ENCODE measurements around the gene PPP4R3A. TPM values are rescaled to one million over a fixed set of nuclear protein-coding genes. Genes with fewer than 3 reads are reported as not detected.

The PPP4R3A gene
- total and polyA plus RNA-seq, 10 of the 15 experiments (the other 5 are each of a cell fraction or from before 2014, with no cell fraction given) = 19.4 to 97.8 (median 62.9) TPM

DNA sequence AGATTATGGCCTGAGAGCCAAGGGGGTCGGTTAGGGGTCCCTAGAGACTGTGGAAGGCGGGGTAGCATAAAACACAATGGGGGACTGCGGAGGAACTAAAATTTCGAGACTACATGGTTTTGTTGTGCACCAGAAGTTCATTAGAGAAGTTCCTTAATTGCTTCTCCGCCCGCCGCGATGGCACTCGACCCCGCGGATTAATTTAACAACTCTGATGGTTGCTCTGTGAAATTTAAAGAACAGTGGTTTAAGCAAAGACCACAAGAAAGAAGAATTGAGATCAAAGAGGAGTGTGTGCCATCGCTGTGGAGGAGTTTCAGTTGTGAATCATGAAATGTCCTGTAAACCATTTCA lies 91.1 kb downstream of the PPP4R3A start (continued):
- TF ChIP-seq HCFC1 (IDR thresholded peaks at IDR 0.05; ENCODE audit: low read length) (no peak), IRF4 (IDR thresholded peaks at IDR 0.05; ENCODE audit: low read depth, low read length) (no peak), FOS (IDR thresholded peaks at IDR 0.05; ENCODE audit: borderline replicate concordance, extremely low read depth, insufficient read length) (no peak), STAT1 (conservative IDR thresholded peaks at IDR 0.05) (no peak), LARP7 (IDR thresholded peaks at IDR 0.05) (no peak), RCOR1 (conservative IDR thresholded peaks at IDR 0.05; ENCODE audit: low read depth, low read length) (no peak), PAX8 (IDR thresholded peaks at IDR 0.05) (no peak), CHD4 (IDR thresholded peaks at IDR 0.05) (no peak), SREBF1 (IDR thresholded peaks at IDR 0.05; ENCODE audit: low read length) (no peak), SUPT20H (IDR thresholded peaks at IDR 0.05; ENCODE audit: borderline replicate concordance, control insufficient read depth, low read depth, low read length) (no peak), NBN (IDR thresholded peaks at IDR 0.05) (no peak; the same call in 1 of the 2 replicates), CEBPB (IDR thresholded peaks at IDR 0.05; ENCODE audit: borderline replicate concordance in 1 of 2, low read depth in 2 of 2, low read length in 2 of 2) (no peak), MEF2B (IDR thresholded peaks at IDR 0.05; ENCODE audit: partially characterized antibody, poor library complexity, severe bottlenecking) (peak; percentile 94), SP1 (IDR thresholded peaks at IDR 0.05; ENCODE audit: low read depth, low read length) (no peak), BCL11A (IDR thresholded peaks at IDR 0.05; ENCODE audit: low read depth, low read length) (peak; percentile 31; the same call in 1 of the 2 replicates), NFIC (IDR thresholded peaks at IDR 0.05; ENCODE audit: low read depth, low read length) (no peak), HDGF (IDR thresholded peaks at IDR 0.05) (no peak), CHD1 (IDR thresholded peaks at IDR 0.05; ENCODE audit: low read depth, low read length) (no peak), BHLHE40 (IDR thresholded peaks at IDR 0.05; ENCODE audit: borderline replicate concordance in 1 of 2, low read depth in 2 of 2, low read length in 1 of 2) (peak in 1 of 2 experiments; percentile 40; a peak in 1 of 4 replicates), ZZZ3 (IDR thresholded peaks at IDR 0.05; ENCODE audit: control insufficient read depth, insufficient read length, low read depth) (no peak), NR2F1 (conservative IDR thresholded peaks at IDR 0.05) (peak; percentile 72), TARDBP (IDR thresholded peaks at IDR 0.05; ENCODE audit: borderline replicate concordance) (no peak)
- TF ChIP-seq, protein P1, sequence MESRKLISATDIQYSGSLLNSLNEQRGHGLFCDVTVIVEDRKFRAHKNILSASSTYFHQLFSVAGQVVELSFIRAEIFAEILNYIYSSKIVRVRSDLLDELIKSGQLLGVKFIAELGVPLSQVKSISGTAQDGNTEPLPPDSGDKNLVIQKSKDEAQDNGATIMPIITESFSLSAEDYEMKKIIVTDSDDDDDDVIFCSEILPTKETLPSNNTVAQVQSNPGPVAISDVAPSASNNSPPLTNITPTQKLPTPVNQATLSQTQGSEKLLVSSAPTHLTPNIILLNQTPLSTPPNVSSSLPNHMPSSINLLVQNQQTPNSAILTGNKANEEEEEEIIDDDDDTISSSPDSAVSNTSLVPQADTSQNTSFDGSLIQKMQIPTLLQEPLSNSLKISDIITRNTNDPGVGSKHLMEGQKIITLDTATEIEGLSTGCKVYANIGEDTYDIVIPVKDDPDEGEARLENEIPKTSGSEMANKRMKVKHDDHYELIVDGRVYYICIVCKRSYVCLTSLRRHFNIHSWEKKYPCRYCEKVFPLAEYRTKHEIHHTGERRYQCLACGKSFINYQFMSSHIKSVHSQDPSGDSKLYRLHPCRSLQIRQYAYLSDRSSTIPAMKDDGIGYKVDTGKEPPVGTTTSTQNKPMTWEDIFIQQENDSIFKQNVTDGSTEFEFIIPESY (IDR thresholded peaks at IDR 0.05) = no peak
- TF ChIP-seq, protein P2, sequence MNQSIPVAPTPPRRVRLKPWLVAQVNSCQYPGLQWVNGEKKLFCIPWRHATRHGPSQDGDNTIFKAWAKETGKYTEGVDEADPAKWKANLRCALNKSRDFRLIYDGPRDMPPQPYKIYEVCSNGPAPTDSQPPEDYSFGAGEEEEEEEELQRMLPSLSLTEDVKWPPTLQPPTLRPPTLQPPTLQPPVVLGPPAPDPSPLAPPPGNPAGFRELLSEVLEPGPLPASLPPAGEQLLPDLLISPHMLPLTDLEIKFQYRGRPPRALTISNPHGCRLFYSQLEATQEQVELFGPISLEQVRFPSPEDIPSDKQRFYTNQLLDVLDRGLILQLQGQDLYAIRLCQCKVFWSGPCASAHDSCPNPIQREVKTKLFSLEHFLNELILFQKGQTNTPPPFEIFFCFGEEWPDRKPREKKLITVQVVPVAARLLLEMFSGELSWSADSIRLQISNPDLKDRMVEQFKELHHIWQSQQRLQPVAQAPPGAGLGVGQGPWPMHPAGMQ (IDR thresholded peaks at IDR 0.05; ENCODE audit: borderline replicate concordance) = no peak
- TF ChIP-seq, protein P3, sequence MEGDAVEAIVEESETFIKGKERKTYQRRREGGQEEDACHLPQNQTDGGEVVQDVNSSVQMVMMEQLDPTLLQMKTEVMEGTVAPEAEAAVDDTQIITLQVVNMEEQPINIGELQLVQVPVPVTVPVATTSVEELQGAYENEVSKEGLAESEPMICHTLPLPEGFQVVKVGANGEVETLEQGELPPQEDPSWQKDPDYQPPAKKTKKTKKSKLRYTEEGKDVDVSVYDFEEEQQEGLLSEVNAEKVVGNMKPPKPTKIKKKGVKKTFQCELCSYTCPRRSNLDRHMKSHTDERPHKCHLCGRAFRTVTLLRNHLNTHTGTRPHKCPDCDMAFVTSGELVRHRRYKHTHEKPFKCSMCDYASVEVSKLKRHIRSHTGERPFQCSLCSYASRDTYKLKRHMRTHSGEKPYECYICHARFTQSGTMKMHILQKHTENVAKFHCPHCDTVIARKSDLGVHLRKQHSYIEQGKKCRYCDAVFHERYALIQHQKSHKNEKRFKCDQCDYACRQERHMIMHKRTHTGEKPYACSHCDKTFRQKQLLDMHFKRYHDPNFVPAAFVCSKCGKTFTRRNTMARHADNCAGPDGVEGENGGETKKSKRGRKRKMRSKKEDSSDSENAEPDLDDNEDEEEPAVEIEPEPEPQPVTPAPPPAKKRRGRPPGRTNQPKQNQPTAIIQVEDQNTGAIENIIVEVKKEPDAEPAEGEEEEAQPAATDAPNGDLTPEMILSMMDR (IDR thresholded peaks at IDR 0.05 in 2 of 3, conservative IDR thresholded peaks at IDR 0.05 in 1 of 3; ENCODE audit: control insufficient read depth in 2 of 3, extremely low read depth in 1 of 3, insufficient read depth in 1 of 3, low read depth in 3 of 3, low read length in 3 of 3) = no peak
- TF ChIP-seq, protein P4, sequence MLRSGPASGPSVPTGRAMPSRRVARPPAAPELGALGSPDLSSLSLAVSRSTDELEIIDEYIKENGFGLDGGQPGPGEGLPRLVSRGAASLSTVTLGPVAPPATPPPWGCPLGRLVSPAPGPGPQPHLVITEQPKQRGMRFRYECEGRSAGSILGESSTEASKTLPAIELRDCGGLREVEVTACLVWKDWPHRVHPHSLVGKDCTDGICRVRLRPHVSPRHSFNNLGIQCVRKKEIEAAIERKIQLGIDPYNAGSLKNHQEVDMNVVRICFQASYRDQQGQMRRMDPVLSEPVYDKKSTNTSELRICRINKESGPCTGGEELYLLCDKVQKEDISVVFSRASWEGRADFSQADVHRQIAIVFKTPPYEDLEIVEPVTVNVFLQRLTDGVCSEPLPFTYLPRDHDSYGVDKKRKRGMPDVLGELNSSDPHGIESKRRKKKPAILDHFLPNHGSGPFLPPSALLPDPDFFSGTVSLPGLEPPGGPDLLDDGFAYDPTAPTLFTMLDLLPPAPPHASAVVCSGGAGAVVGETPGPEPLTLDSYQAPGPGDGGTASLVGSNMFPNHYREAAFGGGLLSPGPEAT (IDR thresholded peaks at IDR 0.05; ENCODE audit: low read depth) = no peak

Data from GM12878 (cell line).